Right lobe of liver (tissue), 4 donors: ENCODE measurements around the gene LDAH.

Experiments
- CTCF ChIP-seq, 4 donors: fragments of 200-600 bp in 3 of 4; fragments of 450-650 bp in 1 of 4; IDR thresholded peaks; one replicate each; pipeline versions ENCODE4 v1.5.1 to v1.8.0; 2016 to 2022; ENCODE audit warnings: antibody characterized with exemption in 4 of 4, mild to moderate bottlenecking in 2 of 4
- POLR2A ChIP-seq: fragments of 450-650 bp; IDR thresholded peaks from one replicate; pipeline ENCODE4 v1.6.1; 2017; ENCODE audit warnings: antibody characterized with exemption, mild to moderate bottlenecking
- donor health status: DM: no; HTN: no; CAD: no.
- donor health status: DM: no; HTN: no; CAD: no.
- donor health status: DM: no; HTN: yes; CAD: no.

- peak in 1 of 4 donors; percentile 27 for TF ChIP-seq CTCF (IDR thresholded peaks at IDR 0.05)
- TF ChIP-seq POLR2A, result no peak
These were observed 155.8 kb downstream of the LDAH start for GRCh38 chr2:20667151-20667530.
